GM18517 (cell line): ENCODE results near the gene CYLD.

Source experiments
- ATAC-seq: cut with Tn5 transposase; IDR thresholded peaks from one replicate; pipeline ENCODE4 v1.9.1; 2021; ENCODE audit warnings: mild to moderate bottlenecking, moderate library complexity; ENCODE audit not compliant: unreplicated experiment

CYLD gene

DNA sequence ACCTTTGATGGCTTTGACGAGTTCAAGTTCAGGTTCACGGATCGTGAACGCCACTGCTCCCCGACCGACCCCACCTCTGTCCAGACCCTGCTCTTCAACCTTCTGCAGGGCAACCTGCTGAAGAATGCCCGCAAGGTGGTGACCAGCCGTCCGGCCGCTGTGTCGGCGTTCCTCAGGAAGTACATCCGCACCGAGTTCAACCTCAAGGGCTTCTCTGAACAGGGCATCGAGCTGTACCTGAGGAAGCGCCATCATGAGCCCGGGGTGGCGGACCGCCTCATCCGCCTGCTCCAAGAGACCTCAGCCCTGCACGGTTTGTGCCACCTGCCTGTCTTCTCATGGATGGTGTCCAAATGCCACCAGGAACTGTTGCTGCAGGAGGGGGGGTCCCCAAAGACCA lies 30.8 kb upstream of the CYLD start:
- ATAC-seq: no peak

DNA sequence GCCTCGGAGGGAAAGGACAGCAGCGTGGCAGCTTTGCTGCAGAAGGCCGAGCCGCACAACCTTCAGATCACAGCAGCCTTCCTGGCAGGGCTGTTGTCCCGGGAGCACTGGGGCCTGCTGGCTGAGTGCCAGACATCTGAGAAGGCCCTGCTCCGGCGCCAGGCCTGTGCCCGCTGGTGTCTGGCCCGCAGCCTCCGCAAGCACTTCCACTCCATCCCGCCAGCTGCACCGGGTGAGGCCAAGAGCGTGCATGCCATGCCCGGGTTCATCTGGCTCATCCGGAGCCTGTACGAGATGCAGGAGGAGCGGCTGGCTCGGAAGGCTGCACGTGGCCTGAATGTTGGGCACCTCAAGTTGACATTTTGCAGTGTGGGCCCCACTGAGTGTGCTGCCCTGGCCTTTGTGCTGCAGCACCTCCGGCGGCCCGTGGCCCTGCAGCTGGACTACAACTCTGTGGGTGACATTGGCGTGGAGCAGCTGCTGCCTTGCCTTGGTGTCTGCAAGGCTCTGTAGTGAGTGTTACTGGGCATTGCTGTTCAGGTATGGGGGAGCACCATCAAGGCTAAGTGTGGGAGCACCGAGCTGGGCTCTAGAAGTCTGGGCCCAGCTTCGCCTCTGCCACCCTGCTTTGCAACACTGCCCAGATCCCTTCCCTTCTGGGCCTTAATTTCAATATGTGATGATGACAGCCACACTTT lies 29.9 kb upstream of the CYLD start:
- no peak for ATAC-seq

- no peak for ATAC-seq
These were observed 29.4 kb upstream of the CYLD start for GRCh38 chr16:50712560-50712898.

DNA sequence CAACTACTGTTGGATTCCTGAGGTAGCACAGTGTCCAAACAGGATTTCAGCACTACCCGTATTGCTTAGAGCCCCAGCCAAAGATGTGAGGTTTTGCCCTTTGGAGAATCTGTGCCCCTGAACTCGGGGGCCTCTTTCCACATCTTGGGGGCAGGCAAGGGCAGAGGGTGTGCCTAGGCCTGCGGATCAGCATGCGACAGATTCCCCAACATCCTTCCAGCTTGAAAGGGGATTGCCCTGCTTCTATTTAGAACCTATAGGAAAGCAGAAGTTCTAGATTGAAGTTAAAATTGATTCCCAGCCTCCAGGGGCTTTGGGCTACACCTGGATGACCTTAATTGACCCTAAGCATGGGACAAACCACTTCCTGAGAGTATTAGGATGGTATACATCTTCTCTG lies 28.9 kb upstream of the CYLD start:
- no peak for ATAC-seq

GRCh38 chr16:50717091-50717490 lies 24.8 kb upstream of the CYLD start:
- no peak for ATAC-seq

GRCh38 chr16:50717494-50717893 lies 24.4 kb upstream of the CYLD start:
- no peak for ATAC-seq

DNA sequence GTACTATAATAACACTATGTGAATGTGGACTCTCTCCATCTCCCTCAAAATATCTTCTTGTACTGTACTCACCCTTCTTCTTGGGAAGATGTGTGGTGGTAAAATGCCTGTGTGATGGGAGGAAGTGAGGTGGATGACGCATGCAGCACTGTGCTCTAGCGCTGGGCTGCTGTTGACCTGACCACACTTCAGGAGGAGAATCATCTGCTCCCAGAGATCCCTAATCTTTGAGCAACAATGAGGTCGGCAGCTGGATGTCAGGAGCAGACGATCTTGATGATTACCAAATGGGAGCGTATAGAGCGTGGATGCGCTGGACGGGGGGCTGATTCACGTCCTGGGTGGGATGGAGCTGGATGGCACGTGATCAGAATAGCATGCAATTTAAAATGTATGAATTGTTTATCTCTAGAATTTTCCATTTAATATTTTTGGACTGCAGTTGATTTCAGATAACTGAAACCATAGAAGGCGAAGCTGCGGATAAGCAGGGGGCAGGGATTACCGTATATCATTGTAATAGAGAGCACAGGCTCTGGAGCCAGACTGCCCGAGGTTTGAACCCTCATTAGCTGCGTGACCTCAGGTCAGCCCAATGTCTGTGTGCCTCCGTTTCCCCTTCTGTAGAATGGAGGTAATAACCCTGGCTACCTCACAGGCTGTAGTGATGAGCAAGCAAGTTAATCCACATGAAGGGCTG lies 23.7 kb upstream of the CYLD start:
- ATAC-seq: no peak

- no peak for ATAC-seq
These were observed 23.0 kb upstream of the CYLD start for GRCh38 chr16:50718761-50719400.

DNA sequence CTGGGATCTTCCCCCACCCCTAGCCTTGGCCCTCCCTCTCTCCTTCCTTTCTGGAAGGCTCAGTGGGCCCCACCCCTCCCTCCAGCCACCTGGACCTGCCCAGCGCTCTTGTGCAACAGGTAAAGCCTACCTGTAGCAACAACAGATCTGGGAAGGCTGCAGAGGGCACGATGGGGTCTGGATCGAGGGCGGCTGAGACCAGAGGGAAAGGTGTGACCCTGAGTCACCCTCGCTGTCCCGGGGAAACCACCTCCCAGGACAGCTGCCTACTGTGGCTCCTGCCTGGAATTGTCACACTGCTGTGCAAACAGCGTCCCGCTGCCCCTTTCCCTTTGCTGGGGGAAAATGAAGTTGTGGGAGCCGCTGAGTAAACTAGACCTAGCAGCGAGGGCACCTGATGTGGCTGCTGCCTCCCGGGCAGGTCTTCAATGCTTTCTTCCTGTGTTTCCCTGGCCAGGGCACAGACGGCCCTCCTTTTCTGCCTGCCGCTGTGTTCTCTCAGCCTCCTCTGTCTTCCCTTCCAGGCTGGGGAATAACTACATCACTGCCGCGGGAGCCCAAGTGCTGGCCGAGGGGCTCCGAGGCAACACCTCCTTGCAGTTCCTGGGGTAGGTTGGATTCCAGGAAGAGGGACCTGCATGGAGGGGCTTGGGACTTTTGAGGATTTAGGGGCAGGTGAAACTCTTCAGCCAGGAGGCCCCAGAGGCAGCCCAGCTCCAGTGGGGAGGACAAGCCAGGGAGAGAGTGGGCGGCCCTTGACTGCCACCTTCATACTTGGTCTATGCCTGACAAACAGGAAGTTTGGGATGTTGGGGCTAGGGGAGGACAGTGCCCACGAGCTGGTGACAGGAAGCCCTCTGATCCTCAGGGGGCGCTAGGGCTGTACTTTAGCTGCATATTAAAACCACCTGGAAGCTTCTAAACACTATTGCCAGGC lies 22.2 kb upstream of the CYLD start:
- no peak for ATAC-seq

- no peak for ATAC-seq
These were observed 20.1 kb upstream of the CYLD start for GRCh38 chr16:50721549-50722404.

DNA sequence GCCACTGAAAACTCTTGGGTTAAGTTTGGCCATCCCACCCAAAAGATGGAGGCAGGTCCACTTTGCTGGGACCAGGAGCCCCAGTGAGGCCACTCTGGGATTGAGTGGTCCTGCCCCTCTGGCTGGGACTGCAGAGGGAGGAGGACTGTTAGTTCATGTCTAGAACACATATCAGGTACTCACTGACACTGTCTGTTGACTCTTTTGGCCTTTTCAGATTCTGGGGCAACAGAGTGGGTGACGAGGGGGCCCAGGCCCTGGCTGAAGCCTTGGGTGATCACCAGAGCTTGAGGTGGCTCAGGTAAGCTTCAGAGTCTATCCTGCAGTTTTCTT lies 19.5 kb upstream of the CYLD start:
- no peak for ATAC-seq

GRCh38 chr16:50722960-50723359 lies 18.9 kb upstream of the CYLD start:
- no peak for ATAC-seq

DNA sequence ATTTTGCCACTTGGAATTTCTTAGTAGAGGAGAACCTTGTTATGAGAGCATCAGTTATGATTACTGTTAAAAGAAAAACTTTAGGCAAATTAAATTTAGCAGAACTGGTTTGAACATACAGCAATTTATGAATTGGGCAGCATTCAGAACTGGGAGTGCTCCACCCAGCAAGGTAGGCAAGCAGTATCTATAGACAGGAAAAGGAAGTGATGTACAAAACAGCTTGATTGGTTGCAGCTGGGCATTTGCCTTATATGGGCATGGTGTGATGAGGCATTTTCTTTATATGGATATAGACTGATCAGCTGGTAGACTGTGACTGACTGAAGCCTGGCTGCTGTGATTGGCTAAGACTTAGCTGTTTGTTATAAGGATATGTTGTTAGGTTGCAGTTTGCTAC lies 17.6 kb upstream of the CYLD start:
- no peak for ATAC-seq

- no peak for ATAC-seq
These were observed 10.5 kb upstream of the CYLD start for GRCh38 chr16:50731130-50731988.

GRCh38 chr16:50731989-50732832 lies 9.7 kb upstream of the CYLD start:
- ATAC-seq: no peak

- ATAC-seq: no peak
These were observed 8.4 kb upstream of the CYLD start for GRCh38 chr16:50733468-50733867.

GRCh38 chr16:50735629-50736122 lies 6.2 kb upstream of the CYLD start:
- no peak for ATAC-seq

GRCh38 chr16:50736448-50736847 lies 5.4 kb upstream of the CYLD start:
- no peak for ATAC-seq
